ENCODE measurements around the gene HOXA3.

Gene HOXA3

DNA sequence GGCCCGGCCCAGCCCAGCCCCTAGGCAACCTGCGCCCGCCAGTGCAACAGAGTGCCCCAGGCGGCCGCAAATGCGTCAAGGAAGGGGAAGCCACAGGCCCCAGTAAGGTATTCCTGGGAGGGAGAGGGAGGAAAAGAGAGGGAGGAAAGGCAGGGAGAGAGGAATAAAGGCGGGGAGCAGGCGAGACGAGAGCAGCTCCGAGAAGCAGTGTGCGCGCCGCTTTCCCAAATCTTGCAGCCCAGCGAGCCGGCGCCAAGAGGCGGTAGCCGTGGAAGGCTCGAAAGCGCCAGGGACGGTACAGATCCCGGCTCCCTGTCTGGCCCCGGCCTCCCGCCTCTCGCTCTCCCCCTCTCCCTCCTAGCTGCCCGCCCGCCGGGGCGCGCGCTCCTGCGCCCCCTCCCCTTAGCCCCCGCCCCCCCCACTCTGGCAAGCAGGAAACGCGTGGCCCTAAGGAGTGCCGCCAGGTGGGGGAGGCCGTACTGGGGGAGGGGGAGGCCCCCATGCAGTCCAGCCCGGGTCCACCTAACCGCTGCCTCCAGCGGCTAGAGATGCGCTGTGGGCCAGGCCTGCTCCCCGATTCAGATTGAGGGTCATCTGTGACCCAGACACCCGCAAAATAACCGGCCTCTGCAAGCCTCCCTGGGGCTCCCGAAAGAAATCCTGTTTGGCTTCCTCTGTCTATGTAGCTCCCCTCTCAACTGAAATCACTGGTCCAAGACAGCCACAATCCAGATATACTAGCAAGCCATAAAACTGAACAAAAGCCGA, 17.5 kb upstream of the HOXA3 start:
- in situ Hi-C loops (cut with HindIII; ENCODE audit: low sequenced_read_pairs) = loop anchor here (10.0 to 25.0 kb wide), 2 partner anchors 1095 to 1283 kb away; no protein-coding TSS in a partner anchor

DNA sequence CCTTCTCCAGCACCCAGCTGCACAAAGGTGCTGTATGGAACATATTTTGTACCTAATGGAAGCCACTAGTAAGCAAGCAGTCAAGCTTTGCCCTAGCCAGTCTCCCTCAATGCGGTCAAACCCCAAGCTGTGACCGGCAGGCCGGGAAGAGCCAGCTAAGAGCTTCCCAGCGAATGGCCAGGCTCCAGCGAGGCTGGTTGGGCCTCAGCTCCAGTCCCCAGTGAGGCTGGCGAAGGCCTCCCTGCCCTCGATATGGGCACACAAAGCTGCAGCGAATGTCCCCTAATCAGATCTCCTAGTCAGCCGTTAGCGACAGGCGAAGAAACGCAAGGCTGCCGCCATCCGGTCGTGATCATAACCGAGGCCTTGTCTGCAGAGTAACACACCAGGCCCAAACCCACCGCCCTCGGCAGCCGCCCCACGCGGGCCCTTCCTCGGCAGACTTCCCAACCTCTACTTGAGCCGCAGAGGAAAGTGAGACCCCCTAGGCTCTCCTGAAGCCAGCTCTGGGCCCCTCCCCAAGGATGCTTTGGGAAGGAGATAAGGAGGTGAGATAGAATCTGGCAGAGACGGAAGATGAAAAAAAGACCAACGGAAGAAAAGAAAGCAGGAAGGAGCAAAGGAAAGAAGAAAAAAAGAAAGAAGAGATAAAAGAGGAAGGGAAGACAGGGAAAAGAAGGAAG, 16.0 kb upstream of the HOXA3 start:
- in situ Hi-C loops (cut with HindIII; ENCODE audit: low sequenced_read_pairs) = loop anchor here (10.0 to 25.0 kb wide), 2 partner anchors 1094 to 1281 kb away; no protein-coding TSS in a partner anchor

- in situ Hi-C loops (cut with HindIII; ENCODE audit: low sequenced_read_pairs) = loop anchor here (10.0 to 25.0 kb wide), 2 partner anchors 1093 to 1281 kb away; no protein-coding TSS in a partner anchor
These were observed 15.5 kb upstream of the HOXA3 start for GRCh38 chr7:27167916-27168264.

GRCh38 chr7:27166531-27167505, 14.4 kb upstream of the HOXA3 start:
- in situ Hi-C loops (cut with HindIII; ENCODE audit: low sequenced_read_pairs) = loop anchor here (10.0 to 25.0 kb wide), 2 partner anchors 1092 to 1280 kb away; no protein-coding TSS in a partner anchor

DNA sequence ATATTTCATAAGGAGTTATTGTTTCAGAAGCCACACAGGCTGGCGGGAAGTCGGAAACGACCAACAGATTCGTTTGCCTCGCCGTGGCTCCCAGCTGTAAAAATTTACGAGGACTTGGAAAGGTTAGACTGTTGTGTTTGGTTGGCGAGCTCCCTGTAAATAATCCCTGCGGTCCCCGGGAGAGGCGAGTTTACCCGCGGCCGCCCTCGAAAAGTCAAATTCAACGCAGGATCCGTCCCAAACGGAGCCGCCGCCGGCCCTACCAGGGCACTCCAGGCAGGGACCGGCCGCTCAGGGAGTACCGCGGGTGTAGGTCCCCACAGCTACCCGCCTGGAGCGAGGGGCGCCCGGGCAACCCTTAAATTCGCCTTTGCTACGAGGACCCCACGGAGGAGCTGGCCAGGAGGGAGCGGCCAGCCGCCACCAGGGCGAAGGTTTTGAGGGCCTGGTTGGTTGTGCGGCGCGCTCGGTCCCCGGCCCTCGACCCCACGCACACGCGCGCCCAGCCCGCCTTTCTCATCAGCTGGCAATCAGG, 13.7 kb upstream of the HOXA3 start:
- in situ Hi-C loops (cut with HindIII; ENCODE audit: low sequenced_read_pairs) = loop anchor here (10.0 to 25.0 kb wide), 2 partner anchors 1091 to 1279 kb away; no protein-coding TSS in a partner anchor

- in situ Hi-C loops (cut with HindIII; ENCODE audit: low sequenced_read_pairs) = loop anchor here (10.0 to 25.0 kb wide), 2 partner anchors 1091 to 1278 kb away; no protein-coding TSS in a partner anchor
These were observed 13.0 kb upstream of the HOXA3 start, which contains the start of gene HOXA9 for GRCh38 chr7:27165089-27165995. Gene HOXA9, minus strand, starts transcription at chr7:27165537. Its CDS starts 80 bp downstream, at chr7:27165457.

- in situ Hi-C loops (cut with HindIII; ENCODE audit: low sequenced_read_pairs) = loop anchor here (5.0 to 25.0 kb wide), 4 partner anchors 37 to 1277 kb away; no protein-coding TSS in a partner anchor
These were observed 12.1 kb upstream of the HOXA3 start for GRCh38 chr7:27164367-27165088.

GRCh38 chr7:27164045-27164366, 11.6 kb upstream of the HOXA3 start:
- in situ Hi-C loops (cut with HindIII; ENCODE audit: low sequenced_read_pairs) = loop anchor here (5.0 to 25.0 kb wide), 4 partner anchors 37 to 1277 kb away; no protein-coding TSS in a partner anchor

GRCh38 chr7:27163288-27164044, 11.1 kb upstream of the HOXA3 start:
- in situ Hi-C loops (cut with HindIII; ENCODE audit: low sequenced_read_pairs) = loop anchor here (5.0 to 25.0 kb wide), 4 partner anchors 36 to 1276 kb away; no protein-coding TSS in a partner anchor

GRCh38 chr7:27162561-27163287, 10.3 kb upstream of the HOXA3 start:
- in situ Hi-C loops (cut with HindIII; ENCODE audit: low sequenced_read_pairs) = loop anchor here (5.0 to 25.0 kb wide), 4 partner anchors 35 to 1275 kb away; no protein-coding TSS in a partner anchor

GRCh38 chr7:27161721-27162560, 9.6 kb upstream of the HOXA3 start:
- in situ Hi-C loops (cut with HindIII; ENCODE audit: low sequenced_read_pairs) = loop anchor here (5.0 to 25.0 kb wide), 4 partner anchors 35 to 1275 kb away; no protein-coding TSS in a partner anchor

- in situ Hi-C loops (cut with HindIII; ENCODE audit: low sequenced_read_pairs) = loop anchor here (5.0 to 25.0 kb wide), 4 partner anchors 34 to 1274 kb away; no protein-coding TSS in a partner anchor
These were observed 8.9 kb upstream of the HOXA3 start for GRCh38 chr7:27161214-27161720.

GRCh38 chr7:27160546-27161213, 8.3 kb upstream of the HOXA3 start:
- in situ Hi-C loops (cut with HindIII; ENCODE audit: low sequenced_read_pairs) = loop anchor here (5.0 to 25.0 kb wide), 4 partner anchors 33 to 1273 kb away; no protein-coding TSS in a partner anchor

- in situ Hi-C loops (cut with HindIII; ENCODE audit: low sequenced_read_pairs) = loop anchor here (5.0 to 25.0 kb wide), 4 partner anchors 33 to 1273 kb away; no protein-coding TSS in a partner anchor
These were observed 7.8 kb upstream of the HOXA3 start for GRCh38 chr7:27160145-27160545.

All from endothelial cell of hepatic sinusoid (primary cell).